NB4 (cell line): ENCODE data around the gene CSRNP3.

Experiments
- DNase-seq: peaks from one replicate; pipeline ENCODE4 v3.0.0; 2010; ENCODE audit warnings: low read depth
- H3K4me3 ChIP-seq: one replicate; pipeline ENCODE4 v1.5.1; 2011; ENCODE audit warnings: mild to moderate bottlenecking, low read depth, low read length, moderate library complexity
- MYC ChIP-seq: IDR thresholded peaks from 2 replicates; pipeline ENCODE4 v1.6.1; 2011; ENCODE audit warnings: low read depth, low read length
- POLR2A ChIP-seq: IDR thresholded peaks from 2 replicates; pipeline ENCODE4 v1.6.1; 2011; ENCODE audit warnings: mild to moderate bottlenecking; ENCODE audit not compliant: insufficient read length; ENCODE audit errors: extremely low read depth
- TF ChIP-seq, protein P1 (sequence below): IDR thresholded peaks from one replicate; pipeline ENCODE4 v1.5.1; 2012; ENCODE audit warnings: low read depth, low read length
- TF ChIP-seq, protein P2 (sequence below): IDR thresholded peaks from 2 replicates; pipeline ENCODE4 v1.6.1; 2011; ENCODE audit warnings: low read depth, low read length

The CSRNP3 gene

GRCh38 chr2:165440367-165440766 is 29.1 kb upstream of the CSRNP3 start:
- no peak for TF ChIP-seq MYC
- TF ChIP-seq, protein P1, sequence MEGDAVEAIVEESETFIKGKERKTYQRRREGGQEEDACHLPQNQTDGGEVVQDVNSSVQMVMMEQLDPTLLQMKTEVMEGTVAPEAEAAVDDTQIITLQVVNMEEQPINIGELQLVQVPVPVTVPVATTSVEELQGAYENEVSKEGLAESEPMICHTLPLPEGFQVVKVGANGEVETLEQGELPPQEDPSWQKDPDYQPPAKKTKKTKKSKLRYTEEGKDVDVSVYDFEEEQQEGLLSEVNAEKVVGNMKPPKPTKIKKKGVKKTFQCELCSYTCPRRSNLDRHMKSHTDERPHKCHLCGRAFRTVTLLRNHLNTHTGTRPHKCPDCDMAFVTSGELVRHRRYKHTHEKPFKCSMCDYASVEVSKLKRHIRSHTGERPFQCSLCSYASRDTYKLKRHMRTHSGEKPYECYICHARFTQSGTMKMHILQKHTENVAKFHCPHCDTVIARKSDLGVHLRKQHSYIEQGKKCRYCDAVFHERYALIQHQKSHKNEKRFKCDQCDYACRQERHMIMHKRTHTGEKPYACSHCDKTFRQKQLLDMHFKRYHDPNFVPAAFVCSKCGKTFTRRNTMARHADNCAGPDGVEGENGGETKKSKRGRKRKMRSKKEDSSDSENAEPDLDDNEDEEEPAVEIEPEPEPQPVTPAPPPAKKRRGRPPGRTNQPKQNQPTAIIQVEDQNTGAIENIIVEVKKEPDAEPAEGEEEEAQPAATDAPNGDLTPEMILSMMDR, result no peak
- H3K4me3 ChIP-seq, result no peak overlapping the region
- DNase-seq, result no peak

DNA sequence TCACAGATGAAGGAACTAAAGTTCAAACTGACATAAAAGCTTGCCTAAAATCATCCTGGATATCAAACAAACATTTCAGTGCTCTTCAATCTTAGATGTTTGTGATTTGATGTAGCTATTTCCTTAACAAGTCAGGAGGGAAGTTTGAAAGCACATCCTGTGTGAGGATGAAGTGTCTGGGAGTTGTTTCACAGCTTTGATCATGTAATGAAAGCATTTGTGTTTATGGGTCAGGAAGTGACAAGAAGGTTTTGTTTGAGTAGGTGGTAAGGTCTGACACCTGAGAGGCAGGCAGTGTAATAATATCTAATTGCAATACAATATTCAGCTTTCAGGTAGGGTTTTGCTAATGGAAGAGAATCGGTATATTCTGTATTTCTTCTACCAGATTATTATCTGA is 26.0 kb upstream of the CSRNP3 start:
- DNase-seq, result no peak
- H3K4me3 ChIP-seq, result no peak overlapping the region
- TF ChIP-seq MYC (no peak), POLR2A (no peak)
- TF ChIP-seq, protein P2, sequence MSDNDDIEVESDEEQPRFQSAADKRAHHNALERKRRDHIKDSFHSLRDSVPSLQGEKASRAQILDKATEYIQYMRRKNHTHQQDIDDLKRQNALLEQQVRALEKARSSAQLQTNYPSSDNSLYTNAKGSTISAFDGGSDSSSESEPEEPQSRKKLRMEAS, result no peak
- TF ChIP-seq, protein P1, result no peak

DNA sequence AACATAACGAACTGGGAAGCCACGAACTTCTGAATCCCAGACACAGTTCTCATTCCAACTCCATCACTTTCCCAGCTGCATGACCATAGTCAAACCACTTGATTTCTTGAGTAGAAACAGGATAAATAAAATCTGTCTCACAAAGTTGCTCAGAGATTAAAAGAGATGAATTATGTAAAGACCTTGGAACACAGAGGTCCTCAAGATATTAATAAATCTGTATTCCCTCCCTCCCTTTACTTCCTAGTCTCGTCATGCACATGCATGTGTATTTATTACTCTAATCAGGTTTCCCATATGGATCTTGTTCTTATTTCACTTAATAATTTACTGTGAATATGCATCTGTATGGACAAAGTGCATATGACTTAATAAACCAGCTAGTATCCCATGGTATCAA is 21.1 kb upstream of the CSRNP3 start:
- TF ChIP-seq POLR2A (no peak), MYC (no peak)
- TF ChIP-seq, protein P2, result no peak
- TF ChIP-seq, protein P1, result no peak
- no peak for DNase-seq

GRCh38 chr2:165450156-165450555 is 19.3 kb upstream of the CSRNP3 start:
- H3K4me3 ChIP-seq, result no peak overlapping the region
- no peak for TF ChIP-seq POLR2A
- TF ChIP-seq, protein P1, result no peak
- TF ChIP-seq, protein P2, result no peak
- no peak for TF ChIP-seq MYC
- no peak for DNase-seq

More for the DNA sequence above, 21.1 kb upstream of the CSRNP3 start:
- H3K4me3 ChIP-seq, result no peak overlapping the region

DNA sequence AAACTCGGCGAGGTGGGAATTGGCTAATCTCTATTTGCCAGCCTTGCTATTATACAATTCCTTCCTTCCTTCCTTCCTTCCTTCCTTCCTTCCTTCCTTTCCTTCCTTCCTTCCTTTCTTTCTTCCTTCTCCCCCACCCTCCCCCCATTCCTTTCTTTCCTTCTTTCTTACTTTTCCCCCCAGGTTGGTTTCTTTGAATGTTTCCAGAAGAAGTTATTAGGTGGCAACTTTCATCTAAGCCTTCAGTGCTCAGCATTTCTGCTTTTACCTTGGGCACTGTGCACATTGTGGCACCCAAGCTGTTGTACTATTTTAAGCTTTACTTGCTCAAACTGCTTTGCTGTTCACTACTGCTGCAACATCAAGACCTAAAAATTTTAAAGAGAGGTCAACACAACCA is 17.2 kb upstream of the CSRNP3 start:
- no peak overlapping the region for H3K4me3 ChIP-seq
- no peak for TF ChIP-seq MYC
- TF ChIP-seq, protein P1, result no peak
- TF ChIP-seq, protein P2, result no peak
- TF ChIP-seq POLR2A, result no peak
- DNase-seq, result no peak

- H3K4me3 ChIP-seq, result no peak overlapping the region
- TF ChIP-seq MYC (no peak), POLR2A (no peak)
- TF ChIP-seq, protein P2, result no peak
- TF ChIP-seq, protein P1, result no peak
- DNase-seq, result no peak
Measured at GRCh38 chr2:165453561-165454094, 15.9 kb upstream of the CSRNP3 start.
